HepG2 (cell line): ENCODE measurements around the gene TMEFF1. TPM values are rescaled to one million over a fixed set of nuclear protein-coding genes. Genes with fewer than 3 reads are reported as not detected.

Experiments
- ARID2 ChIP-seq: sonication (generic); formaldehyde crosslinking; IDR thresholded peaks from 2 replicates; pipeline ENCODE4 v1.8.1; 2022; ENCODE audit warnings: mild to moderate bottlenecking, missing genetic modification reagents, borderline replicate concordance
- EP300 ChIP-seq, 3 experiments: sonication (generic) in 1 of 3; formaldehyde crosslinking in 1 of 3; IDR thresholded peaks; 2 replicates each; pipeline versions ENCODE4 v1.5.1 to v1.6.1; 2011 to 2020; ENCODE audit warnings: low read depth in 2 of 3, low read length in 2 of 3, borderline replicate concordance in 1 of 3, improper control_type of control experiment in 1 of 3, mild to moderate bottlenecking in 1 of 3, missing genetic modification reagents in 1 of 3, moderate library complexity in 1 of 3
- HDAC6 ChIP-seq: fragments of 200-600 bp; sonication (generic); IDR thresholded peaks from 2 replicates; pipeline ENCODE4 v1.7.0; 2017; ENCODE audit warnings: mild to moderate bottlenecking, antibody characterized with exemption, low read length, low read depth
- HOXD1 ChIP-seq: sonication (generic); formaldehyde crosslinking; IDR thresholded peaks from 2 replicates; pipeline ENCODE4 v1.5.0; 2020; ENCODE audit warnings: missing genetic modification reagents
- MIER2 ChIP-seq: IDR thresholded peaks from 2 replicates; pipeline ENCODE4 v1.6.1; 2016; ENCODE audit warnings: missing biosample characterization, missing genetic modification reagents
- MTF2 ChIP-seq: sonication (generic); formaldehyde crosslinking; IDR thresholded peaks from 2 replicates; pipeline ENCODE4 v1.5.0; 2020; ENCODE audit warnings: missing genetic modification reagents, borderline replicate concordance
- PTBP1 ChIP-seq: fragments of 200-400 bp; formaldehyde crosslinking; IDR thresholded peaks from 2 replicates; pipeline ENCODE4 v1.6.1; 2018; ENCODE audit warnings: low read length, low read depth; ENCODE audit not compliant: poor library complexity, severe bottlenecking
- SMAD3 ChIP-seq: sonication (generic); formaldehyde crosslinking; IDR thresholded peaks from 2 replicates; pipeline ENCODE4 v1.4.0; 2020; ENCODE audit warnings: missing genetic modification reagents
- SPEN ChIP-seq: sonication (generic); formaldehyde crosslinking; IDR thresholded peaks from 2 replicates; pipeline ENCODE4 v1.5.1; 2020; ENCODE audit warnings: low read depth, mild to moderate bottlenecking, missing genetic modification reagents
- TRIM24 ChIP-seq: sonication (generic); formaldehyde crosslinking; IDR thresholded peaks from 2 replicates; pipeline ENCODE4 v1.8.0; 2022; ENCODE audit warnings: mild to moderate bottlenecking, missing genetic modification reagents
- XBP1 ChIP-seq: sonication (generic); formaldehyde crosslinking; IDR thresholded peaks from 2 replicates; pipeline ENCODE4 v1.5.0; 2020; ENCODE audit warnings: missing genetic modification reagents
- ZNF33B ChIP-seq: sonication (generic); formaldehyde crosslinking; IDR thresholded peaks from 2 replicates; pipeline ENCODE4 v1.5.1; 2020; ENCODE audit warnings: mild to moderate bottlenecking, missing genetic modification reagents
- polyA plus RNA-seq, 8 experiments: library from polyadenylated mRNA; depleted of rRNA in 3 of 8; stranded (reverse) in 7 of 8; unstranded in 1 of 8; fragments of >200 nt; fragmentation: Illumina TruSeq in 4 of 8; extraction: Trizol in 4 of 8; gene quantifications; 2 replicates each; pipeline versions ENCODE4 v1.2.1 to v1.2.3, GENCODE V29; 2011 to 2016; ENCODE audit warnings: low read depth in 4 of 8, missing spikeins in 1 of 8, mixed read lengths in 1 of 8; ENCODE audit not compliant: insufficient read depth in 1 of 8
- total RNA-seq, 5 experiments: library from RNA; depleted of rRNA; stranded (reverse); fragments of >200 nt; fragmentation: Illumina TruSeq; extraction: Trizol; gene quantifications; 2 replicates each; pipeline ENCODE4 v1.2.3, GENCODE V29; 2016; ENCODE audit warnings: low read depth in 1 of 5
- TF ChIP-seq, protein P1 (sequence below), 2 experiments: IDR thresholded peaks; 2 replicates each; pipeline ENCODE4 v1.6.1; 2011 to 2012; ENCODE audit warnings: low read length in 2 of 2, borderline replicate concordance in 1 of 2, low read depth in 1 of 2, mild to moderate bottlenecking in 1 of 2, moderate library complexity in 1 of 2
- TF ChIP-seq, protein P2 (sequence below): IDR thresholded peaks from 2 replicates; pipeline ENCODE4 v1.6.1; 2018; ENCODE audit warnings: missing genetic modification reagents
- TF ChIP-seq, protein P3 (sequence below): sonication (generic); formaldehyde crosslinking; IDR thresholded peaks from 2 replicates; pipeline ENCODE4 v1.8.0; 2023; ENCODE audit warnings: mild to moderate bottlenecking, missing genetic modification reagents
- TF ChIP-seq, protein P4 (sequence below): sonication (generic); formaldehyde crosslinking; IDR thresholded peaks from 2 replicates; pipeline ENCODE4 v1.8.1; 2023; ENCODE audit warnings: mild to moderate bottlenecking, missing genetic modification reagents
- TF ChIP-seq, protein P5 (sequence below): sonication (generic); formaldehyde crosslinking; conservative IDR thresholded peaks from 2 replicates; pipeline ENCODE4 v1.8.0; 2022; ENCODE audit warnings: missing genetic modification reagents

TMEFF1 gene
- total and polyA plus RNA-seq, 2 of the 13 experiments (the other 11 are each of a cell fraction or from before 2014, with no cell fraction given): 0.87 to 1.9 TPM

DNA sequence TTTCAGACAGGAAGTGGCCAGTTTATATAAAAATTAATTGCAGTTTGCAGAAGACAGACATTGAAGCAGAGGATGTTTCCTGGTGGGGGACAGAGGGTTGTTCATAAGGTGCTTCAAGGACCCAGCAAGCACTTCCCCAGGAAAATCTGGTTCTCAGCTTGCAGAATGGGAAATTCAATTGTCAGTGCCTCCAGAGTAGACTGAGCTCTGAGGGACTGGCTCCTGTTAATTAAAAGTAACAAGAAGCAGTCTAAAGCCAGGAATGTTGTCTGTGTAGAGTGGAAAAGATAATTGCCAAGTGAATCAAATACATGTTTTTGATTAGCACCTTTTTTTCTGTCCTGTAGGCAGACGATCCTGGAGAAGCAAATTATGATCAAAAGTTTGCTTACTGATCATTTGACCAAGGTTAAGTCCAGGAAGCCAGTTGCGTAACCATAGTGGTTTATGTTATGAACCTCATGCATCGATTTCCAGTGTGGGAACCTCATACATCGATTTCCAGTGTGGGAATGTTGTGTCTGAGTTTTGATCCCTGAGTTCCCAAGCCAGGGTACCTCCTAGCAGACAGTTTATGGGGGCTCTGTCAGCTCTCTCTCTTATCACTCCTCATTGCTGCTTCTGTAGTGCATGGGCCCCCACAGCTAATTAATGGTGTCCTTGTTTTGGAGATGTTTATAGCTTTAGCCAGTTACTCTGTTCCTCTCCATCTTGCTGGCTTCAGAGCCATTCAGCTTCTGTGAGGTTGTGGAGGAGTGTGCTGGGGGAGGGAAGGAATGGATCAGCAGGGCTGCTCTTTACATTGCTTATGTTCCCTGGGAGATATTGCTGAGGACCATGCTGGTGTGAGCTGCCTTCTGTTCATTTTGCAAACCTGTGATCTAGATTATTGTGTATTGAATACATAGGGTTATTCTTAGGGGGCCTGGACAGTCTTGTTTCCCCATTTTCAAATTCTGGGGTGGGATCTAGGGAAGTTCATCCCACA lies 28.9 kb upstream of the TMEFF1 start (continued):
- TF ChIP-seq, protein P1, sequence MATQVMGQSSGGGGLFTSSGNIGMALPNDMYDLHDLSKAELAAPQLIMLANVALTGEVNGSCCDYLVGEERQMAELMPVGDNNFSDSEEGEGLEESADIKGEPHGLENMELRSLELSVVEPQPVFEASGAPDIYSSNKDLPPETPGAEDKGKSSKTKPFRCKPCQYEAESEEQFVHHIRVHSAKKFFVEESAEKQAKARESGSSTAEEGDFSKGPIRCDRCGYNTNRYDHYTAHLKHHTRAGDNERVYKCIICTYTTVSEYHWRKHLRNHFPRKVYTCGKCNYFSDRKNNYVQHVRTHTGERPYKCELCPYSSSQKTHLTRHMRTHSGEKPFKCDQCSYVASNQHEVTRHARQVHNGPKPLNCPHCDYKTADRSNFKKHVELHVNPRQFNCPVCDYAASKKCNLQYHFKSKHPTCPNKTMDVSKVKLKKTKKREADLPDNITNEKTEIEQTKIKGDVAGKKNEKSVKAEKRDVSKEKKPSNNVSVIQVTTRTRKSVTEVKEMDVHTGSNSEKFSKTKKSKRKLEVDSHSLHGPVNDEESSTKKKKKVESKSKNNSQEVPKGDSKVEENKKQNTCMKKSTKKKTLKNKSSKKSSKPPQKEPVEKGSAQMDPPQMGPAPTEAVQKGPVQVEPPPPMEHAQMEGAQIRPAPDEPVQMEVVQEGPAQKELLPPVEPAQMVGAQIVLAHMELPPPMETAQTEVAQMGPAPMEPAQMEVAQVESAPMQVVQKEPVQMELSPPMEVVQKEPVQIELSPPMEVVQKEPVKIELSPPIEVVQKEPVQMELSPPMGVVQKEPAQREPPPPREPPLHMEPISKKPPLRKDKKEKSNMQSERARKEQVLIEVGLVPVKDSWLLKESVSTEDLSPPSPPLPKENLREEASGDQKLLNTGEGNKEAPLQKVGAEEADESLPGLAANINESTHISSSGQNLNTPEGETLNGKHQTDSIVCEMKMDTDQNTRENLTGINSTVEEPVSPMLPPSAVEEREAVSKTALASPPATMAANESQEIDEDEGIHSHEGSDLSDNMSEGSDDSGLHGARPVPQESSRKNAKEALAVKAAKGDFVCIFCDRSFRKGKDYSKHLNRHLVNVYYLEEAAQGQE (IDR thresholded peaks at IDR 0.05; ENCODE audit: borderline replicate concordance in 1 of 2, low read depth in 1 of 2, low read length in 2 of 2): no peak
- no peak for TF ChIP-seq SMAD3 (CRISPR knock-in tag)
- TF ChIP-seq ARID2: no peak
- TF ChIP-seq HDAC6: no peak
- TF ChIP-seq, protein P2, sequence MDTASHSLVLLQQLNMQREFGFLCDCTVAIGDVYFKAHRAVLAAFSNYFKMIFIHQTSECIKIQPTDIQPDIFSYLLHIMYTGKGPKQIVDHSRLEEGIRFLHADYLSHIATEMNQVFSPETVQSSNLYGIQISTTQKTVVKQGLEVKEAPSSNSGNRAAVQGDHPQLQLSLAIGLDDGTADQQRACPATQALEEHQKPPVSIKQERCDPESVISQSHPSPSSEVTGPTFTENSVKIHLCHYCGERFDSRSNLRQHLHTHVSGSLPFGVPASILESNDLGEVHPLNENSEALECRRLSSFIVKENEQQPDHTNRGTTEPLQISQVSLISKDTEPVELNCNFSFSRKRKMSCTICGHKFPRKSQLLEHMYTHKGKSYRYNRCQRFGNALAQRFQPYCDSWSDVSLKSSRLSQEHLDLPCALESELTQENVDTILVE (CRISPR knock-in tag): peak; percentile 60; the same call in 1 of the 2 replicates
- TF ChIP-seq, protein P3, sequence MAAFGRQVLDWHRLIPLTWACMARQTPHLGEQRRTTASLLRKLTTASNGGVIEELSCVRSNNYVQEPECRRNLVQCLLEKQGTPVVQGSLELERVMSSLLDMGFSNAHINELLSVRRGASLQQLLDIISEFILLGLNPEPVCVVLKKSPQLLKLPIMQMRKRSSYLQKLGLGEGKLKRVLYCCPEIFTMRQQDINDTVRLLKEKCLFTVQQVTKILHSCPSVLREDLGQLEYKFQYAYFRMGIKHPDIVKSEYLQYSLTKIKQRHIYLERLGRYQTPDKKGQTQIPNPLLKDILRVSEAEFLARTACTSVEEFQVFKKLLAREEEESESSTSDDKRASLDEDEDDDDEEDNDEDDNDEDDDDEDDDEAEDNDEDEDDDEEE (CRISPR knock-in tag): no peak
- no peak for TF ChIP-seq HOXD1 (CRISPR knock-in tag)
- TF ChIP-seq XBP1 (CRISPR knock-in tag): no peak
- peak; percentile 95; the same call in 1 of the 2 replicates for TF ChIP-seq SPEN
- no peak for TF ChIP-seq MIER2 (CRISPR knock-in tag)
- TF ChIP-seq, protein P4, sequence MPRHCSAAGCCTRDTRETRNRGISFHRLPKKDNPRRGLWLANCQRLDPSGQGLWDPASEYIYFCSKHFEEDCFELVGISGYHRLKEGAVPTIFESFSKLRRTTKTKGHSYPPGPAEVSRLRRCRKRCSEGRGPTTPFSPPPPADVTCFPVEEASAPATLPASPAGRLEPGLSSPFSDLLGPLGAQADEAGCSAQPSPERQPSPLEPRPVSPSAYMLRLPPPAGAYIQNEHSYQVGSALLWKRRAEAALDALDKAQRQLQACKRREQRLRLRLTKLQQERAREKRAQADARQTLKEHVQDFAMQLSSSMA (CRISPR knock-in tag): no peak
- TF ChIP-seq MTF2 (CRISPR knock-in tag): no peak
- peak in 1 of 2 experiments; percentile 25; a peak in 1 of 4 replicates for TF ChIP-seq EP300 (IDR thresholded peaks at IDR 0.05; ENCODE audit: low read depth in 2 of 2, low read length in 2 of 2)
- no peak for TF ChIP-seq EP300 (CRISPR knock-in tag; IDR thresholded peaks at IDR 0.05; ENCODE audit: borderline replicate concordance)
- no peak for TF ChIP-seq PTBP1
- TF ChIP-seq TRIM24 (CRISPR knock-in tag): 0 out of 2 replicates have a peak, but pooled peaks have one; percentile 17
- TF ChIP-seq, protein P5, sequence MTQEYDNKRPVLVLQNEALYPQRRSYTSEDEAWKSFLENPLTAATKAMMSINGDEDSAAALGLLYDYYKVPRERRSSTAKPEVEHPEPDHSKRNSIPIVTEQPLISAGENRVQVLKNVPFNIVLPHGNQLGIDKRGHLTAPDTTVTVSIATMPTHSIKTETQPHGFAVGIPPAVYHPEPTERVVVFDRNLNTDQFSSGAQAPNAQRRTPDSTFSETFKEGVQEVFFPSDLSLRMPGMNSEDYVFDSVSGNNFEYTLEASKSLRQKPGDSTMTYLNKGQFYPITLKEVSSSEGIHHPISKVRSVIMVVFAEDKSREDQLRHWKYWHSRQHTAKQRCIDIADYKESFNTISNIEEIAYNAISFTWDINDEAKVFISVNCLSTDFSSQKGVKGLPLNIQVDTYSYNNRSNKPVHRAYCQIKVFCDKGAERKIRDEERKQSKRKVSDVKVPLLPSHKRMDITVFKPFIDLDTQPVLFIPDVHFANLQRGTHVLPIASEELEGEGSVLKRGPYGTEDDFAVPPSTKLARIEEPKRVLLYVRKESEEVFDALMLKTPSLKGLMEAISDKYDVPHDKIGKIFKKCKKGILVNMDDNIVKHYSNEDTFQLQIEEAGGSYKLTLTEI: no peak
- no peak for TF ChIP-seq ZNF33B (CRISPR knock-in tag)
